Posterior cingulate gyrus (tissue), 11 donors: ENCODE measurements around the gene ARHGAP22.

Experiments used
- DNase-seq, 10 donors: peaks; one replicate each; pipeline versions ENCODE4 v3.0.0 to v3.0.0-alpha.2; 2020 to 2021; ENCODE audit warnings: mixed read lengths in 3 of 10
- intact Hi-C: fragments of 100-400 bp; cut with DNase I; formaldehyde crosslinking; loops from one replicate; pipeline ENCODE4 v1.15.1; 2023

ARHGAP22 gene

GRCh38 chr10:48608976-48609375 lies 4.1 kb upstream of the ARHGAP22 start:
- intact Hi-C loops: loop anchor here (5.0 kb wide), 1 partner anchor 38 kb away; no protein-coding TSS in a partner anchor
- no peak for DNase-seq

- intact Hi-C loops: loop anchor here (5.0 kb wide), 1 partner anchor 39 kb away; no protein-coding TSS in a partner anchor
- no peak for DNase-seq
These were observed 3.4 kb upstream of the ARHGAP22 start for GRCh38 chr10:48608279-48608681.

GRCh38 chr10:48607356-48608278 lies 2.7 kb upstream of the ARHGAP22 start:
- no peak for DNase-seq
- intact Hi-C loops: loop anchor here (5.0 kb wide), 1 partner anchor 40 kb away; no protein-coding TSS in a partner anchor

GRCh38 chr10:48606530-48607355 lies 1.9 kb upstream of the ARHGAP22 start:
- DNase-seq: peak in 1 of 10 donors; percentile 76
- intact Hi-C loops: loop anchor here (5.0 kb wide), 1 partner anchor 41 kb away; no protein-coding TSS in a partner anchor

GRCh38 chr10:48605786-48606529 lies 1.1 kb upstream of the ARHGAP22 start:
- intact Hi-C loops: loop anchor here (5.0 kb wide), 1 partner anchor 41 kb away; no protein-coding TSS in a partner anchor
- no peak for DNase-seq

GRCh38 chr10:48604039-48604990 lies 558 bp downstream of the ARHGAP22 start:
- intact Hi-C loops: no loop called here
- peak in 8 of 10 donors; percentile 26 to 93 (median 72) for DNase-seq

GRCh38 chr10:48603421-48604038 lies 1.3 kb downstream of the ARHGAP22 start:
- no peak for DNase-seq
- intact Hi-C loops: no loop called here

GRCh38 chr10:48602401-48603135 lies 2.3 kb downstream of the ARHGAP22 start:
- no peak for DNase-seq
- intact Hi-C loops: no loop called here

GRCh38 chr10:48601789-48602188 lies 3.1 kb downstream of the ARHGAP22 start:
- intact Hi-C loops: no loop called here

GRCh38 chr10:48600645-48601505 lies 4.0 kb downstream of the ARHGAP22 start:
- intact Hi-C loops: no loop called here
- DNase-seq: no peak

More at GRCh38 chr10:48601789-48602188, 3.1 kb downstream of the ARHGAP22 start:
- no peak for DNase-seq

GRCh38 chr10:48599830-48600134 lies 5.1 kb downstream of the ARHGAP22 start:
- DNase-seq: peak in 1 of 10 donors; percentile 77
- intact Hi-C loops: no loop called here

- DNase-seq: no peak
- intact Hi-C loops: no loop called here
These were observed 5.7 kb downstream of the ARHGAP22 start for GRCh38 chr10:48598936-48599829.

GRCh38 chr10:48598243-48598935 lies 6.5 kb downstream of the ARHGAP22 start:
- intact Hi-C loops: no loop called here
- peak in 9 of 10 donors; percentile 48 to 97 (median 68) for DNase-seq

GRCh38 chr10:48595539-48595932 lies 9.3 kb downstream of the ARHGAP22 start:
- no peak for DNase-seq
- intact Hi-C loops: no loop called here

GRCh38 chr10:48594803-48595538 lies 9.9 kb downstream of the ARHGAP22 start:
- intact Hi-C loops: no loop called here
- DNase-seq: no peak
